Activated CD4-positive, alpha-beta T cell treated with anti-CD3 and anti-CD28 coated beads, Interleukin-2, Interleukin-6, amounts not matched to agents 100 ng/mL and 50 ng/mL, durations not matched to agents 16 hours and 8 hours (primary cell): ENCODE measurements around the gene GMDS.

ENCODE experiments used
- DNase-seq: peaks from one replicate; pipeline ENCODE4 v3.0.0-alpha.2; 2020

GMDS gene

DNA sequence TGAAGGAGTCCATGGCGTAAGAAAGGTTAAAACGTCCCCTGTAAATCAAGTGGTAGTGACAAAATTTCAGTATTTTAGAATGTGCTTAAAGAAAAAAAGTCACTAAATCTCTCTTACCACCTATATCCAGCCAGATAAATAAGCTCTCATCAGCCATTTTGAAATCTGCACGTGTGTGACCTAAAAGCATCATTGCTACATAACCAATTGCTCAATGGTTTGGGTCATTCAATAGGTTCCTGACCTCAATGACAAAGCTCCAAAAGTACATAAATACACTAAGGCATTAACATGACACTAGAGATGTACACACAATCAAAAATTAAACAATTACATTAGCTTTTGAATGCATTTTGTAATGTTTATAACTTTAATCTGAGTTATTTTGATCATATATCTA, 272.4 kb downstream of the GMDS start:
- DNase-seq: no peak

DNA sequence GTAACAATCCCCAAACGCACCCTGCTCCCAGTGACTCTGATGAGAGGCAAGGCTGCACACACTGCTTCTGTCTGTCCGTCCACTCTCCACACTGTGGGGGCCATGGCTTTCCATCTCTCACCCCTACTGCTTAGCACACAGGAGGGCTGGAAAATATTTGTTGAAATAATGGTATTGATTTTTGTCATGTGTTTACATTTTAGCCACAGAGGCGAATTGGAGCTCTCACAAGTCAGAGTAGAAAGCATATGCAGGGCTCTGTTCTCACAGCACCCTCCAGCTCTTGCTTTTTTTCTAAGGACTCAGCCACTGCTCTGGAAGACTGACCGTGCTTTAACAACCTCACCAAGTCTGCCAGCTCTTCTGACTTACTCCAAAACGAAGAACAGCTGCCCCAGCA, 273.8 kb downstream of the GMDS start:
- DNase-seq: no peak

DNA sequence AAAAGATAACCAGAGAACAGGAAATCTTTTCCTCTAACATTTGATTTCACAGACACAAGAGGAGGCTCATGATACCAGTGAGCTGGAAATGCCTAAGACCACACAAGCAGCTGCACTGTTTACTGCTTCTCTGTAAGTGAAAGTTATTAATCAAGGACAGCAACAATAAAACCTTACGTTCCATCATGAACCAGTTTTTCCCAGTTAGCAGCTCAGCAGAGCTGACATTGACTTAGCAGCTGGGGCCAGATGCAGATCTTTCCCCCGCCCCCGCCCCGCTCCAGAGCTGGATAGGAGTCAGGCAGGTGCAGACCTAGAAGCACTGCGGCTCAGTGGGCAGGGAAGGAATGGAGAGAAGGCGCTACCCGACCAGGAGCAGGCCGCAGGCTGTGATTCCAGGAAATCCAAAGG, 275.2 kb downstream of the GMDS start:
- no peak for DNase-seq

DNA sequence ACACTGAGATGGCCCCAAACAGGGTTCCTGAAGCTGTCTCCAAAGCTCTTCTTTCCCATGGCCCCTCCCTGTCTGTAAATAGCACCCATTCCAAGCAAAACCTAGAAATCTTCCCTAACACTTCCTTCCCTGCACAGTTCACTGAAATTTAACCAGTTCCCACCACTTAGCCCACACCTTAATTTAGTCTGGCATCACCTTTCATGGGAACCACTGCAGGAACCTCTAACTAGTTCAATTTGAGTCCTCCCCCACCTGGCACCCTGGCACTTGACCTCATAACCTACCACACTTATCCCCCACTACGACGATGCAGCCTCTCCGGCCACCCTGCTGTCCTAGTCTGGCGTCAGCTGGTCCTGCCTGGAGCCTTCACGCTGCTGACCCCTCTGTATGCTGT, 278.7 kb downstream of the GMDS start:
- no peak for DNase-seq

DNA sequence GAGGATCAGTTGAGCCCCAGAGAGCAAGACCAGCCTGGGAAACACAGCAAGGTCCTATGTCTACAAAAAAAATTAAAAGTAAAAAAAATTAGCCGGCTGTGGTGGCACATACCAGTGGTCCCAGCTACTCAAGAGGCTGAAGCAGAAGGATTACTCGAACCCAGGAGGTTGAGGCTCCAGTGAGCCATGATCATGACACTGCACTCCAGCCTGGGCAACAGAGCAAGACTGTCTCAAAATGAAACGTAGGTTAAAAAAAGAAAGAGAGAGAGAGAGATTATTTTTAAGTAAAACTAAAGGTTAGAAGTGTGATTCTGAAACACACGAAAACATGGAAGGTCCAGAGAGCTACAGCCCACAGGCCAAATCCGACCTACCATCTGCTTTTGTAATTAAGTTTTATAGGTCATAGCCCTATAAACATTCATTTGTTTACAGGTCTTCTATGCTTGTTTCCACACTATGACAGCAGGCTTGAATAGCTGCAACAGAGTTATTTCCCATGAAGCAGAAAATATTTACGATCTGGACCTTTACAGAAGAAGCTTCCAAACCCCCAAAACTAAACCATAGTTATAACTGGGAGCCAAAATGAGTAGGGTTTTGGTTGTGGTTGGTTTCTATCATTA, 279.7 kb downstream of the GMDS start:
- DNase-seq: no peak

DNA sequence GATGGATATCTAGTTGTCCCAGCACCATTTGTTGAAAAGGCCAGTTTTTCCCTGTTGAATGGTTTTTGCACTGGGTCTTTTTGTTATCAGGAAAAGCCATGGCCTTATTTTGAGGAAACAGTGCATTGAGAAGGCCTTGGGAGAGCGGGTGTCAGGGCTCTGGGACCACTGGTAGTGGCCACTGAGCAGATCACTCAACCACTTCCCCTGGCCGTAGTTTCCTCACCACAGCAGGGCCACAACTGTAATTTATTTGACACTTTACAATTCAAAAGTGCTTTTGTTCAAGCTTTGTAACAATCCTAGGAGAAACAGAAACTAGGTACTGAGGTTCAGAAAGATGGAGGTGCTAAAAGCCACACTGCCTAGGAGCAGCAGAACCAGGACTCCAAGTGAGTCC, 281.8 kb downstream of the GMDS start:
- DNase-seq: no peak

DNA sequence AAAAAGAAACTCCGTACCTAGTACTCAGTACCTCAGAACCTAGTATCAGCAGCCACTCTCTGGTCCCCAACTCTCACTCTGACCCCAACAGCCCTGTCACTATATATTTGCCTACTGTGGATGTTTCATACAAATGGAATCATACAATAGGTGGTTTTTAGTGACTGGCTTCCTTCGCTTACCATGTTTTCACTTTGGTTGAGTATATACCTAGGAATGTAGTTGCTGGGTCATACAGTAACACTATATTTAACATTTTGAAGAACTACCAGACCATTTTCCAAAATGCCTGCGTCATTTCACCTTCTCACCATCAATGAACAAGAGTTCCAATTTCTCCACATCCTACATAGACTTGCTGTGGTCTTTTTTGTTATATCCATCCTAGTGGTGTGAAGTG, 283.2 kb downstream of the GMDS start:
- no peak for DNase-seq

DNA sequence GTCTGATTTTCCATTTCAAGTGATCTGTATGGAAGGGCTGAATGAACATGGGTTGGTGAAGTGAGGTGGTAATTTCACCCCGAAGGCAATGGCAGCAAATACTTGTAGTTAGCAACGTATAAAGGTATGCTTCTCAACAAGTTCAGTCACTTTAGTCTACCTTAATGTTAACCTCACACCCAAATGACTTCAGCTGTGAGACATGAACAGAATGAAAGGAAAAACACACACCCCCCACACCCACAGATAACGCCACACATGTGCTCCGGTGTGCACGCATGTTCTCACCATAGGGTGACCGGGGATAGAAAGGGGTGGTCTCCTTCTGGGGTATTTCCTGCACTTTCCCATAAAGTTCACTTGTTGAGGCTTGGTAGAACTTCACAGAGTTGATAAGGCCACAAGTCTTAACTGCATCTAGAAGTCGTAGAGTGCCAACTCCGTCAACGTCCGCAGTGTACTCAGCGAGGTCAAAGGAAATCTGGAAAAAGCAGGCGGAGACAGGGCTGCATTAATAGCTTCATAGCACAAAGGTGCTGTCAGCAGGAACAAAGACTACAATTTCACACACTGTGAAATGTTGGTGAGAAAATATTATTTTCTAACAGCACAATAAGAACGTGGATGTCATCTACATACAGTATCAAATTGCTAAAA, 284.8 kb downstream of the GMDS start:
- DNase-seq: no peak

DNA sequence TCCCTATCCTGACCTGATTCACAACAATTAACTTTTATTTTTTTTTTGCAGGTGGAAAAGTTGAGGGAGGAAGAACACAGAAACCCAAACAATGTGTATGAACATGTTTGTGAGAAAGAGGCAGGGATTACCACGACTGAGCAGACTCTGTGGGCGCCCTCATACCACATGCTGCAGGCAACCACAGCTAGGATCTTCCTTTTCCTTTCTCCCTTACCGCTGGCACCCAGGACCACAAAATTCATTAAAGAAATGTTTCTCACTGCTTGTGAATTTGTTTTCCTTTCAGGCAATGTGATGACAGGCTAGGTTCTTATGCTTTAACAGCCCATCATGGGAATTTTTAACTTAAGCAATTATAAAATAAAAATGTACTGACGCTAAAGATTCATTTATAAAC, 287.1 kb downstream of the GMDS start:
- DNase-seq: no peak

DNA sequence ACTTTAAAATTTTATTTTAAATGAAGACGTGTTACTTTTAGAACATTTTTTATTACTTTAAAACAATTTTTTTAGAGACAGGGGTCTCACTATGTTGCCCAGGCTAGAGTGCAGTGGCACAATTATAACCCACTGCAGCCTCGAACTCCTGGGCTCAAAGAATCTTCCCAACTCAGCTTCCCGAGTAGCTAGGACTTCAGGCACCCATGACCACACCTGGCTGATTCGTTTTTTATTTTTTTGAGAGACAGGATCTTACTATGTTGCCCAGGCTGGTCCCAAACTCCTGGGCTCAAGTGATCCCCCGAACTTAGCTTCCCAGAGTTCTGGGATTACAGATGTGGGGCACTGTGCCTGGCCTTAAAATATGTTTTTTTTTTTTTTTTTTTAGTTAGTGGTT, 287.7 kb downstream of the GMDS start:
- DNase-seq: no peak

DNA sequence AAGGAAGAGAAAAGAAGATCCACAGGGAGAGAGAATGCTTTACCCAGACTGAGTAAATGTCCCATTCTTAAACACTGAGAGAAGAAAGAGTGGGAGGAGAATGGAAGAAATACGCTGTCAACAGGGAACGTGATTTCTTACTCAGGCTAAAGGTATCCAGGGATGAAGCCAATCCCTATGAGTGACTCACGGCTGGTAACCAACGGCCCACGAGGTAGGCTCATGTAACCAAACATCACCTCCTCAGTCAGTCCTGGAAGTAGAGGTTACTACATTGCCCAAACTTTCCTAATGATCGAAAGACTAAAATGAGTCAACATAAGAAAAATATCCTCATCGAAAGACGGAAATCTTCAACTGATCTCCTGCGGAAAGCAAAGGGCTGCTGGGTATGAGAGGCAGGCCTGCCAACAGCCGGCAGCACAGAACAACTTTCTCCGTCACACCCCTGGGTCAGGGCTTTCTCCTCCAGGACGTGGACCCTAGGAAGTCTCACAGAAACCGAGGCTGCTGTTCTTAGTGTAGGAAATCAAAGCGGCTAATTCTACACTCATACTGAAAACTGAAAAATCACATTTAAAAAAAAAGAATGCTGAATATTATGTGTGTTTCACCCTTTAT, 292.6 kb downstream of the GMDS start:
- no peak for DNase-seq

DNA sequence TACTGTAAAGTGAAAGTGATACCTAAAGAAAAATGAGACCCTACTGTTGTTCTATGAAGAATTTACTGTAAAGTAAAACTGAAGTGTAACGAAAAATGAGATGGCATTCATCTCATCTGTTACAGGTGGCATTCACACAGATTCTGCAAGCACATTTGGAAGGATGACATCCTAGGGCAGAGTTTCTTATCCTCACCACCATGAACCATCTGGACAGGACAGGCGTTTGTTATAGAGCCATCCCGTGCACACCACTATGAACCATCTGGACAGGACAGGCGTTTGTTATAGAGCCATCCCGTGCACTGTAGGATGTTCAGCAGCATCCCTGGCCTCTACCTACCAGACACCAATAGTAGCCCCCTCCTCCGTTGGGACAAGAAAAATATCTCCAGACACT, 294.8 kb downstream of the GMDS start:
- no peak for DNase-seq

DNA sequence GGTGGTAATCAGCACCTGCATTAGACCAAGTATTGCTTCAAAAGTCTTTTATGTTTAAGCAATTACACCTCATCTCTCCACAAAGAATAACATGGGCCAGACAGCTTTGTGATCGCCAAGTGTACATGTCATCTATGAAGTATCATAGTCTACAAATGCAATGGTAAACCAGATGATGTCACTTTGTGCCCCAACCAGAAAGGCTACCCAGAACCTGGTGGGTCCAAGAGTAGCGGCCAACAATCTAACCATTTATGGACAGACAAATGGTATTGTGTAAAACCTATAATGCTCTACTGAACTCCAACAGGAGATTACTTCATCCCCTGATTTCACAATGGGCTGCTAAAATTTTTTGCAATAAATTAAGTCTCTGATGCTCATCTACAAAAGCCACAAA, 295.9 kb downstream of the GMDS start:
- no peak for DNase-seq

DNA sequence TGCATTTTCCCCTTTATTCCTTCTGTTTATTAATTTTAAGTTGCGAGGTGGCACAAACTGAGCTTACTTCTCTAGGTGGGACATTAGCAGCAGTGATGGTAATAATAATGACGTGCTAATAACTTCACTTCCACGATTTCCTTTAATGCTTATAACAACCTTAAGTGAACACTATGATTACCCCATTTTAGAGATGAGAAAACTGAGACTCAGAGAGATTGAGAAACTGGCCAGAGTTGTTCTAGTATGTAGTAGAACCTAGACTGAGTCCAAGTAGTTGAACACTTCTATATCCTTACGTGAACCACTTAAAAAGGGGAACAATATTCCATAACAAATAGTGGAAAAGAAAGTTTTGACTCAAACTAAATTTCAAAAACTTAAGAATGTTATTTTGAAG, 297.5 kb downstream of the GMDS start:
- no peak for DNase-seq

DNA sequence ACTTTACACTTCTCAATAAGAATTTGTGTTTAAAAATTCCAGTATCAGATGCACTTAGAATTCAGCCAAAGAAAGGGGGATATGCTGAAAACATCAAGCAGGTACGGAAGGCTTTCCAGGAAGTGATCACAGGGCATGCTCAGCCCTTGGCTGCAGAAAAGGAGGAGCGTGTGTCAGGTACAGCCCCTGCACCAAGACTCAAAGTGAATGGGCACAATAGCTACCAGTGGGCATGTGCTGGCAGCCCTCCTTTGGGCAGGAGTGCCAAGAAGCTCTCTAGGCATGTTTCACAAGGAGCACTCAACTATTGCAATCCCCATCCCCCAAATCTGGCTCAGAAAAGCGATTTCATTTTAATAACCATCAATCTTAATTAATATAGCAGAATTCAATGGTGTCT, 298.8 kb downstream of the GMDS start:
- DNase-seq: no peak

DNA sequence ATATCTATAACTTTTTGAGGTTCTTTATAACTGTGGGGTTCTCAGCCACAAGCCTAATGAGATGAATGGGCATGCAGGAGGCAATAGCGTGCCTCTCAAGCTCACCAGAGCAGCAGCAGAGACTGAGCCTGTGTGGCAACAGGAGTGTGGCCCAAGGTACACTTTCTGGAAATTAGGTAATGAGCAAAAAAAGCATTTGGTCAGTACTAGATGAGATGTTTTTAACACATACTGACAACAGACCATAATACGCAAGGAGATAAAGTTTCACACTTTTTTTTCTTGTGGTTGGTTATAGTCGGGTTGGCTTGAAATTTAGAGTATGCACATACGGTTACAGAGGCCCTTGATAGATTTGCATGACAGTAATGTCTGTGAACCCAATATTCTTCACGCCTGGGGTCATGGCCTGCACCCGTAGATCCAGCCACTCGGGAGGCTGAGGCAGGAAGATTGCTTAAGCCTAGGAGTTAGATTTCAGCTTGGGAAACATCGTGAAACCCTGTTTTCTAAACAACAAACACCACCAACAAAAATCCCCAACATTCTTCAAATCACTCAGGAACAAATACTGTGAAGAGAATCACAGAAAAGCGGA, 300.1 kb downstream of the GMDS start:
- no peak for DNase-seq

DNA sequence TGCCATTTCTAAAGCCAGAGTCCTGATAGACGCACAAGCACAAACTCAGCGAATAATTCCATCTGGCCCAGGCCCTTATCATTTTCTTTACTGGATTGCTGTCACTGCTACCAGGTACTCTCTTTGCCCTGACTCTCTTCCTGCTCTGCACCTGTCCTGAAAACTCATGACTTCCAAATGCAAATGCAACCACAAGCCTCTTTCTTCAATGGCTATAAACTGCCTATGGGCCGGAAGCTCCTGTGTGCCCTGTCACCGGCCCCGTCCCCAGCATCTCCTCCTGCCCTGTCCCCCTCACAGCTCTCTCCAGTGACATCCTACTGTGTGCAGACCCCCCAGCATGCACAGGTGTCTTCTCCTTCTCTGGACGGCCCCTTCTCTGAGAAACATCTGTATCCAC, 302.6 kb downstream of the GMDS start:
- DNase-seq: no peak

DNA sequence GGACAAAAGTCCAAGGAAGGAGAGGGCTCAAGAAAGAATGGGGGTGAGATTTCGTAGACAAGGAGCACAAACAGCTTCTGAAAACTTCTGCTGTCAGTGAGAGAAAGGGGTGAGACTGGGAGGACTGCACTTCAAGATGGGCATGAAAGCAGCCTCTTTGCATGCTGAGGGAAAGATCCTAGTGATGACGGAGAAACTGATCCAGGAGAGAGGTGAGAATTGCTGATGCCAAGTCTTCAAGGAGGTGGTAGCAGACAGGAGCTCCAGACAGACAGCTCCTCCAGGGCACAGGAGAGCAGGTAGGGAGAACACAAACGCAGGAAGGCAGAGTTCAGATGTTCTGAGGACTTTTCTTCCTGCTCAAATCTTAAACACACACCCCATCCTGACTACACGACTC, 303.9 kb downstream of the GMDS start:
- DNase-seq: no peak

DNA sequence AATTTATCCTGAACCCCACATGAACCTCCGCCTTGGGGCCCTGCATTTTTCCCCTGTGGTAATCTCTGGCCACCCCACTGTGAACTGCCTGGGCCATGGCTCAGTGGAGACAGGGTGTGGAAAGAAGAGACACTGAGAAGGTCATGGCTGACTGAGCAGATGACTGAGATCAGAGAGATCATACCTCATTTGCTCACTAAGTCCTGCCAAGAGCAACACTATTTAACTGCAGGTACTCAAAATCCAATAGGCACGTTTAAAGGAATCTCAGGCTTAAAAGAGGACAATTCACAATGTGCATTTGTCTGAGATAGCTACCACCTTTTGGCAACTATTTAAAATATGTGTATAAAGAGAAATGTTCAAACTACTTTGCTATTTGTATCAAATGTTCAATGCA, 305.0 kb downstream of the GMDS start:
- DNase-seq: no peak

DNA sequence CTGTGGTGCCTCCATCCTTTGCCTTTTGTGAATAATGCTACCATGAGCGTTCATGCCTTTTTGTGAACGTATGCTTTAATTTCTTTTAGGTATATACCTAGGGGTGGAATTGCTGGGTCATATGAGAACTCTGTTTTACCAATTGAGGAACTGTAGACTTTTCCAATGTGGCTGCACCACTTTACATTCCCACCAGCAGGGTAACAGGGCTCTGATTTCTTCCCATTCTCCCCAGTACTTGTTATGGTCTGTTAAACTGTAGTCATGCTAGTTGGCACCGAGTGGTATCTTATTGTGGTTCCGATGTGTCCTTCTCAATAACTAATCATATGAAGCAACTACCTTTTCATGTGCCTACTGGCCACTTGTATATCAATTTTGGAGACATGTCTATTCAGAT, 312.1 kb downstream of the GMDS start:
- no peak for DNase-seq

DNA sequence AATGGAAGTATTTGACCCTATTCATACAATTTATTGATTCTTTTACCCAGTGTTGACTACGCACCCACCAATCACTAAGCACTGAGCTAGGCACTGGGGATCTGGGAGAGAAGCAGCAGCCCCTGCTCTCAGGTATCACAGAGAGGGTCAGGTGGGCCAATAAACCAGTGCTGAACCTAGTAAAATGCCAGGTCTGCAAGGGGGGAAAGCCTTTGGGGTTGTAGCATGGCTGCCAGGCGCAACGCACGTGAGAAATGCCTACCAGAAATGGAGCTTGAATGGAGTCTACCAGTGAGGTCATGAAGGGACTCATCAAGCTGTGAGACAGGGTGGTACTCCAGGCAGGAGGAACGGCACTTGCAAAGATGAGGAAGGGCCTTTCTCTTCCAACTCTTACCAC, 313.6 kb downstream of the GMDS start:
- no peak for DNase-seq

DNA sequence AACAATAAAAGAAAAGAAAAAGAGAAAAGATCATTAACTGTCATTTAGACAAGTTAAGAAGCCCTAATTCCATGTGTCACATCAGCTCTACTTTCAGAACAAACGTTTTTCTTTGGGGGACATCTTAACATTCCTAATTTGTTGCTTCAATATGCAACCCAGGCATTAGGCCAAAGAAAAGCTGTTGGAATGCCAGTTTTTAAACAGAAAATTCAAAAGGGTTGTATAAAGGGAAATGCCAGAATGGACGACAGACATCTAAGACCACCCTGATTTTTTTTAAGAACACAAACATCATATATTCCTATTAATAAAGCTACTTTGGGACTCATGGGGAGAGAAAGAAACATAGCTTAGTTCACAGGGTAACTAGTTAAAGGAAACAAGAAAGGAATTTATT, 315.0 kb downstream of the GMDS start:
- DNase-seq: no peak

DNA sequence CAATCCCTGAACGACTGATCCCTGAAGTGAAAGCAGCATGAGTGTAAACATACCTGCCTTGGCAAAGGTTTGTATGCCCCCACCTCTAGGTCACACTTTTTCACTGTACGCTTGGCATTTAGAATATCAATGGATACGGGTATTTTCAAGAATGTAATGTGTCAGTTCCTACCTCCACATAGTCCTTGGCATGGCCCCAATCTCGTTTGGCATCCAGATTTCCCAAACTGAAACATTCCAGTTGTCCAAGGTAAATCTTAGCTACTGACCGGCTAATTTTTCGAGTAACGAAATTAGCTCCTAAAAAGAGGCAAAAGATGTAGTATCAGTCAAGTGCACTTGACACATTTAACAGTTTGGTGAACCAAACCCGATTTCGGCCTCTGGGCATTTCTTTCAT, 315.5 kb downstream of the GMDS start:
- DNase-seq: no peak

DNA sequence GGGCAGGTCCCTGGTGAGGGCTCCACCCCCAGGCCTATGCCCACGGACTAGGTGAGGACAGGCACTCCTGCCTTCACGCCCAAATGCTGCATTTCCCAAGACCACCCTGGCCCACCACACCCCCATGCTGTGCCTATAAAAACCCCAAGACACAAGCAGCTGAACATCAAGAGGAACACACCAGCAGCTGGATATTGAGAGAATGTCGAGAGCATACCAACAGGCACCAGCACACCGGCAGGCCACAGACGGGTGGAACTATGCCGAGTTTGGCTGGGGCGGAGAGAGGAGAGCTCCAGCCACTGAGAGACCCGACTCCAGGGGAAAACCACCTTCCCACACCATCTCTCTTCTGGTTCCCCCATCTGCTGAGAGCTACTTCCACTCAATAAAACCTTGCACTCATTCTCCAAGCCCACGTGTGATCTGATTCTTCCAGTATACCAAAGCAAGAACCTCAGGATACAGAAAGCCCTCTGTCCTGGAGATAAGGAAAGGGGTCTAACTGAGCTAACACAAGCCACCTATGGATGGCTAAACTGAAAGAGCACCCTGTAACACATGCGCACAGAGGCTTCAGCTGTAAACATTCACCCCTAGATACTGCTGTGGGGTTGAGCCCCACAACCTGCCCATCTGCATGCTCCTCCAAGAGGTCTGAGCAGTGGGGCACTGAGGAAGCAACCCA, 319.5 kb downstream of the GMDS start:
- DNase-seq: no peak
